ENCODE data around the gene NOX5.

- TF ChIP-seq POLR2A (IDR thresholded peaks at IDR 0.05) = no peak
- no peak for TF ChIP-seq CTCF (IDR thresholded peaks at IDR 0.05)
- no peak for TF ChIP-seq POLR2AphosphoS5 (IDR thresholded peaks at IDR 0.05)
- no peak for TF ChIP-seq EP300 (IDR thresholded peaks at IDR 0.05)
Observed at GRCh38 chr15:69086427-69087204, 72.1 kb downstream of the NOX5 start.

Data from stomach (tissue), 4 donors.